Activated CD8-positive, alpha-beta T cell treated with anti-CD3 and anti-CD28 coated beads for 36 hours (primary cell): ENCODE measurements around the gene TPI1. TPM values are rescaled to one million over a fixed set of nuclear protein-coding genes. Genes with fewer than 3 reads are reported as not detected.
"Not testable (repeated sequence)": the region's sequence is repeated elsewhere in the genome, so short reads cannot be mapped to it uniquely, and the experiment has no call there.

Experiments
- ATAC-seq: fragments of 200-7000 bp; cut with Tn5 transposase; one replicate; pipeline ENCODE4 v1.10.0; 2021; ENCODE audit warnings: mild to moderate bottlenecking, moderate library complexity
- CTCF ChIA-PET: fragments of 350-600 bp; sonication (Branson Sonifier 250); formaldehyde crosslinking; loops from one replicate; lab custom pipeline; 2021; ENCODE audit warnings: antibody characterized with exemption; lab: Charles Lee
- POLR2A ChIA-PET: fragments of 350-600 bp; sonication (Branson Sonifier 250); formaldehyde crosslinking; loops from one replicate; lab custom pipeline; 2021; ENCODE audit warnings: antibody characterized with exemption; lab: Charles Lee
- DNase-seq: peaks from one replicate; pipeline ENCODE4 v3.0.0-alpha.2; 2020
- H3K27ac Mint-ChIP-seq: one replicate; pipeline ENCODE4 v1.8.0; 2021; ENCODE audit warnings: mild to moderate bottlenecking, mixed read lengths
- H3K27me3 Mint-ChIP-seq: one replicate; pipeline ENCODE4 v1.8.0; 2021; ENCODE audit warnings: mixed read lengths
- H3K36me3 Mint-ChIP-seq: one replicate; pipeline ENCODE4 v1.8.0; 2021; ENCODE audit warnings: low read depth, mixed read lengths
- H3K4me1 Mint-ChIP-seq: one replicate; pipeline ENCODE4 v1.8.0; 2021; ENCODE audit warnings: low read depth, mixed read lengths
- H3K4me3 Mint-ChIP-seq: one replicate; pipeline ENCODE4 v1.8.0; 2021; ENCODE audit warnings: mild to moderate bottlenecking, moderate library complexity, mixed read lengths
- H3K9me3 Mint-ChIP-seq: one replicate; pipeline ENCODE4 v1.8.0; 2021; ENCODE audit warnings: mixed read lengths
- intact Hi-C: fragments of 100-400 bp; cut with micrococcal nuclease; formaldehyde crosslinking; loops from one replicate; pipeline ENCODE4 v1.10.0; 2022
- total RNA-seq, 2 experiments: library from RNA; stranded (reverse); gene quantifications; one replicate each; pipeline ENCODE4 v1.2.3, GENCODE V29; 2021
- TF ChIP-seq, protein P1 (sequence below): fragments of 200-600 bp; IDR thresholded peaks from one replicate; pipeline ENCODE4 v1.8.0; 2022; ENCODE audit warnings: antibody characterized with exemption, mild to moderate bottlenecking

Gene TPI1
- total RNA-seq, 2 experiments from 2014 or later: 1,714 to 1,776 TPM

DNA sequence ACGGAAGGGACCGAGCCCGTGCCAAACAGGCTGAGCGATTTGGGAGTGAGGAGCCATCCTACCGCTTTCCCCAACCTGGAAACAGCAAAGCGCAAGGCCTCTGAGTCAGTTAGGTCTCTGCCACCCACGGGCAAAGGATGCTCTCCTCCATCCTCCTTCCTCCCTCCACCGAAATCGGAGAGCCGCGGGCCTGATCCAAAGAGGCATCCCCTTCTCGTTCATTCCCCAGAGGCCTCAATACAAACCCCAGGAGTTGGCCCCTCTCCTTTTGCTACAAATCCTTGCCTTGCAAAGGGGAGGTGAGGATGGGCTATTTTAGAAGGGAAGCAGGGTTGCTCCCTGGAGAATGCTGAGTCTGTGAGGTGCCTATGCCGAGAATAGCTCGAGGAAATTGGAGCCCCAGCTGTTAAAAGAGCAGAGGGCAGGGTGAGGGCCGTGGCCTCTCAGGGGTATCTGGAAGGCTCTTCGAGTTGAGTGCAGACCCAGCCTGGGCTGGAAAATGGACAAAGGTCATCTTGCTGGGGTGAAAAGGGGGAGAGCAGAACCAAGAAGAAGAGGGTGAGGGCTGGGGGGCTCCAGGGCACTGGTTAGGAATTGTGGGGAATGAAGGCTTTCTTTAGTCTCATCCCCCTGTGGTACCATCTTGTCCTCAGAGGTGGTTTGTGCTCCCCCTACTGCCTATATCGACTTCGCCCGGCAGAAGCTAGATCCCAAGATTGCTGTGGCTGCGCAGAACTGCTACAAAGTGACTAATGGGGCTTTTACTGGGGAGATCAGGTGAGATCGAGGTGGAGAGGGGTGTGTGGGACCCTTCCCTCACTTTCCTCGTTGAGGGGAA is 1.1 kb downstream of the TPI1 start:
- H3K36me3 Mint-ChIP-seq: peaks cover 72% of the 10 kb centered on the region
- ATAC-seq (no peak), DNase-seq (peak; percentile 23)
- H3K27ac Mint-ChIP-seq: peak overlapping the region; percentile 97
- H3K4me3 Mint-ChIP-seq: peak overlapping the region; percentile 91
- POLR2A ChIA-PET: interaction anchor here (0.7 to 13.0 kb wide), 18 partner anchors 9 to 115 kb away, joined by 3 to 218 read pairs (median 6); partner anchors contain the start of genes C12orf57, CDCA3, MLF2 and P3H3
- peaks cover 55% of the 10 kb centered on the region for H3K4me1 Mint-ChIP-seq
- no peaks in the 10 kb centered on the region for H3K9me3 Mint-ChIP-seq
- TF ChIP-seq, protein P1, sequence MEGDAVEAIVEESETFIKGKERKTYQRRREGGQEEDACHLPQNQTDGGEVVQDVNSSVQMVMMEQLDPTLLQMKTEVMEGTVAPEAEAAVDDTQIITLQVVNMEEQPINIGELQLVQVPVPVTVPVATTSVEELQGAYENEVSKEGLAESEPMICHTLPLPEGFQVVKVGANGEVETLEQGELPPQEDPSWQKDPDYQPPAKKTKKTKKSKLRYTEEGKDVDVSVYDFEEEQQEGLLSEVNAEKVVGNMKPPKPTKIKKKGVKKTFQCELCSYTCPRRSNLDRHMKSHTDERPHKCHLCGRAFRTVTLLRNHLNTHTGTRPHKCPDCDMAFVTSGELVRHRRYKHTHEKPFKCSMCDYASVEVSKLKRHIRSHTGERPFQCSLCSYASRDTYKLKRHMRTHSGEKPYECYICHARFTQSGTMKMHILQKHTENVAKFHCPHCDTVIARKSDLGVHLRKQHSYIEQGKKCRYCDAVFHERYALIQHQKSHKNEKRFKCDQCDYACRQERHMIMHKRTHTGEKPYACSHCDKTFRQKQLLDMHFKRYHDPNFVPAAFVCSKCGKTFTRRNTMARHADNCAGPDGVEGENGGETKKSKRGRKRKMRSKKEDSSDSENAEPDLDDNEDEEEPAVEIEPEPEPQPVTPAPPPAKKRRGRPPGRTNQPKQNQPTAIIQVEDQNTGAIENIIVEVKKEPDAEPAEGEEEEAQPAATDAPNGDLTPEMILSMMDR: no peak
- CTCF ChIA-PET: interaction anchor here (0.6 to 9.5 kb wide), 19 partner anchors 15 to 241 kb away, joined by 3 to 124 read pairs (median 5); partner anchors contain the start of genes C1RL, CDCA3, COPS7A and LRRC23
- intact Hi-C loops: no loop called here
- H3K27me3 Mint-ChIP-seq: no peaks in the 10 kb centered on the region

DNA sequence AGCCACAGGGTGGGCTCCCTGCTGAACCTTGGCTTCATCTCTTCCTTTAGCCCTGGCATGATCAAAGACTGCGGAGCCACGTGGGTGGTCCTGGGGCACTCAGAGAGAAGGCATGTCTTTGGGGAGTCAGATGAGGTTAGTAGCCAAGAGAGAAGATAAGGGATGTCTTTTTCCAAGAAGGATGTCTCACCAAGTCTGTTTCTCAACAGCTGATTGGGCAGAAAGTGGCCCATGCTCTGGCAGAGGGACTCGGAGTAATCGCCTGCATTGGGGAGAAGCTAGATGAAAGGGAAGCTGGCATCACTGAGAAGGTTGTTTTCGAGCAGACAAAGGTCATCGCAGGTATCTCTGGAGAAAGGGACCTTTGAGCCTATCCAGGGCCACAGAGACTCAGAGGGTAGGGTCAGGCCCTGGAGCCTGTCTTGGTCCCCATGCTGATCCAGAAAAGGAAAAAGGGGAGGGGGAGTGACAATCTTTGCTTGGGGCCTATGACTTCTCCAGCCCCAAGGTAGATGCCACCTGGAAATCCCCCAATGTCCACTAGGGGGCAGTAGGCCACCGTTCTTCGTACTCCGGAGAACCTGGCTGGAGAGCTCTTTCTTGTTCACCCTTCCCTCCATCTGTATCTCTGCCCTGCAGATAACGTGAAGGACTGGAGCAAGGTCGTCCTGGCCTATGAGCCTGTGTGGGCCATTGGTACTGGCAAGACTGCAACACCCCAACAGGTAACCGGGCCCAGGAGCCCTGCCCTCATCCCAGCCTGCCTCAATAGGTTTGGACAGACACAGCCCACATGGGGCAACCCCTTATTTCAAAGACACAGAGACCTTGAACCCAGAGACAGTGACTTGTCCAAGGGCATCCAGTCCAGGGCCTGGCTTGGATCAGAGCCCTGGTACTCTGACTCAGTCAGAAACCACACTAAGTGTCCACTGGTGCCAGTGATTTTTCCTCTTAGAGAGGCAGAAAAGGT is 2.0 kb downstream of the TPI1 start:
- H3K4me1 Mint-ChIP-seq: peaks cover 59% of the 10 kb centered on the region

DNA sequence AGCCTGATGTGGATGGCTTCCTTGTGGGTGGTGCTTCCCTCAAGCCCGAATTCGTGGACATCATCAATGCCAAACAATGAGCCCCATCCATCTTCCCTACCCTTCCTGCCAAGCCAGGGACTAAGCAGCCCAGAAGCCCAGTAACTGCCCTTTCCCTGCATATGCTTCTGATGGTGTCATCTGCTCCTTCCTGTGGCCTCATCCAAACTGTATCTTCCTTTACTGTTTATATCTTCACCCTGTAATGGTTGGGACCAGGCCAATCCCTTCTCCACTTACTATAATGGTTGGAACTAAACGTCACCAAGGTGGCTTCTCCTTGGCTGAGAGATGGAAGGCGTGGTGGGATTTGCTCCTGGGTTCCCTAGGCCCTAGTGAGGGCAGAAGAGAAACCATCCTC is 3.0 kb downstream of the TPI1 start:
- ATAC-seq, intact Hi-C loops, DNase-seq, H3K9me3 Mint-ChIP-seq, H3K27me3 Mint-ChIP-seq: not testable (repeated sequence)
- ChIA-PET CTCF (interaction anchor here (1.0 to 9.5 kb wide), 15 partner anchors 9 to 239 kb away, joined by 3 to 124 read pairs (median 4); partner anchors contain the start of genes C1RL, CDCA3, ENO2 and MLF2), POLR2A (interaction anchor here (0.5 to 13.0 kb wide), 8 partner anchors 11 to 1215 kb away, joined by 3 to 218 read pairs (median 8); partner anchors contain the start of genes C12orf57, CDCA3, MLF2 and RNU7-1)
- Mint-ChIP-seq H3K4me3 (peak overlapping the region; percentile 91), H3K4me1 (peaks cover 63% of the 10 kb centered on the region), H3K27ac (peak overlapping the region; percentile 89), H3K36me3 (peaks cover 69% of the 10 kb centered on the region)

More for the DNA sequence above, 2.0 kb downstream of the TPI1 start:
- H3K36me3 Mint-ChIP-seq: peaks cover 71% of the 10 kb centered on the region
- no peaks in the 10 kb centered on the region for H3K27me3 Mint-ChIP-seq
- POLR2A ChIA-PET: interaction anchor here (1.1 to 13.0 kb wide), 10 partner anchors 10 to 95 kb away, joined by 3 to 218 read pairs (median 6); partner anchors contain the start of genes C12orf57, CDCA3, RNU7-1 and USP5
- H3K27ac Mint-ChIP-seq: peak overlapping the region; percentile 97
- CTCF ChIA-PET: interaction anchor here (0.6 to 9.5 kb wide), 34 partner anchors 8 to 243 kb away, joined by 3 to 124 read pairs (median 4); partner anchors contain the start of genes C1RL, CDCA3, COPS7A and ENO2
- intact Hi-C loops: no loop called here
- TF ChIP-seq, protein P1: peak; percentile 78
- H3K9me3 Mint-ChIP-seq: no peaks in the 10 kb centered on the region
- DNase-seq (peak; percentile 91), ATAC-seq (no peak)
- H3K4me3 Mint-ChIP-seq: peak overlapping the region; percentile 91

DNA sequence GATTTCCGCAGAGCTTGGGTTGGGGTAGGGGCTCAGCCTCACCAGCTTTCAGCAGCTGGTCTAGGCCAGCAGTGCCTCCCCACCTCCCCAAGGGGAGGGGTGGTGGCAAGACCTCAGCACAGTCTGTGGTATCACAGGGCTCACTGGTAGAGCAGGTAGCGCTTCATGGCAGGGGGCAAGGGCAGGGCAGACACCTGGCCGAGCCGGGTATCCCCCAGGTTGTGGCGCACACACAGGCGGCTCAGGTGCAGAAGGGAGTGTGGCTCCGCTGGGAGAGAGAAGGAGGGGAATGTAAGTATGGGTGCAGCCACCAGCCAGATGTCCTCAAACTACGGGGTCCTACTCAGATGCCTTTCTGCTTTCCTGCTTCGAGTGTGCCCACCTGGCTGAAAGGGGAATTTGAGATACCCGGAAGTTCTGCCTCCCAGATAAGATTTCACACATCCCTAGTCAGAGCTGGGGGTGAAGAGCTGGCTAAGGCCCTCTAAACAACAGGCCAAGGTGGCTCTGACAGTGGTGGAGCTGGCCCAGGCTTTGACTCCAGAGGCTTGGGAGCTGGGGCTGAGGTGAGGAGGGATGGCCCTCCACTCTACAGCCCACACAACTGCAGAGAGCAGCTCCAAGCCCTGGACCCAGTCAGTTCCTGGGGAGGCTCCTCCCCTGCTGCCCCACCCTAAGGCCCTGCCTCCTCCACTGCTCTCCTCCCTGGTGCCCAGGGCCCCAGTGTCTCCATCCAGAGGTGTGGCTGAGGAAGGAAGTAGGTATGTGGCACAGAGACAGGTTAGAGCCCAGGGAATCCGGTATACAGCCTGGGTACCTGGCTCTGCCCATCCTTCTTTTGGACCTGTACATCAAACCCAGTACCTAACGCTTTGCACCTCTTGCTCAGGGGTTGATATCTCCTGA is 4.0 kb downstream of the TPI1 start:
- Mint-ChIP-seq H3K36me3 (peaks cover 67% of the 10 kb centered on the region), H3K27ac (peak overlapping the region; percentile 89), H3K4me1 (peaks cover 53% of the 10 kb centered on the region), H3K4me3 (peak overlapping the region; percentile 91), H3K9me3 (no peaks in the 10 kb centered on the region), H3K27me3 (no peaks in the 10 kb centered on the region)
- ATAC-seq: peak; percentile 21
- TF ChIP-seq, protein P1: no peak
- POLR2A ChIA-PET: interaction anchor here (0.6 to 13.0 kb wide), 20 partner anchors 11 to 118 kb away, joined by 3 to 218 read pairs (median 5); partner anchors contain the start of genes C12orf57, CDCA3, LRRC23 and MLF2
- CTCF ChIA-PET: interaction anchor here (0.6 to 9.5 kb wide), 20 partner anchors 10 to 241 kb away, joined by 3 to 124 read pairs (median 7); partner anchors contain the start of genes C12orf57, CDCA3, LPAR5 and MLF2
- intact Hi-C loops: no loop called here
- peak; percentile 66 for DNase-seq
